K562 (cell line): ENCODE data around the gene CXCL5. TPM values are rescaled to one million over a fixed set of nuclear protein-coding genes. Genes with fewer than 3 reads are reported as not detected.

Source experiments
- BRD4 ChIP-seq: fragments of 200-600 bp; sonication (generic); IDR thresholded peaks from 2 replicates; pipeline ENCODE4 v1.6.1; 2017; ENCODE audit warnings: inconsistent platforms
- NFIC ChIP-seq: fragments of 450-650 bp; IDR thresholded peaks from 2 replicates; pipeline ENCODE4 v1.6.1; 2017; ENCODE audit warnings: mild to moderate bottlenecking, inconsistent platforms
- PRMT5 ChIP-seq: sonication (generic); formaldehyde crosslinking; IDR thresholded peaks from 2 replicates; pipeline ENCODE4 v1.5.0; 2020; ENCODE audit warnings: missing genetic modification reagents
- TRIM28 ChIP-seq: fragments of 450-650 bp; IDR thresholded peaks from 2 replicates; pipeline ENCODE4 v1.6.1; 2017
- ZBTB17 ChIP-seq: fragments of 450-650 bp; formaldehyde crosslinking; IDR thresholded peaks from 2 replicates; pipeline ENCODE4 v1.4.0; 2020; ENCODE audit warnings: mild to moderate bottlenecking
- ZNF140 ChIP-seq: fragments of 250-450 bp; sonication (Bioruptor Pico); IDR thresholded peaks from 2 replicates; pipeline ENCODE4 v1.8.0; 2021; ENCODE audit warnings: moderate library complexity, mild to moderate bottlenecking, inconsistent platforms
- ZNF668 ChIP-seq: fragments of 250-450 bp; sonication (Bioruptor Pico); IDR thresholded peaks from 2 replicates; pipeline ENCODE4 v1.8.0; 2022; ENCODE audit warnings: mild to moderate bottlenecking, inconsistent platforms
- ZNF785 ChIP-seq: fragments of 250-450 bp; sonication (Bioruptor Pico); IDR thresholded peaks from 2 replicates; pipeline ENCODE4 v1.4.0; 2020; ENCODE audit warnings: mild to moderate bottlenecking
- polyA plus RNA-seq, 8 experiments: library from polyadenylated mRNA; depleted of rRNA in 4 of 8; stranded (reverse) in 5 of 8; unstranded in 3 of 8; fragments of >200 nt; fragmentation: Nextera tagmentation in 2 of 8; fragmentation: Illumina TruSeq in 1 of 8; extraction: Ambion mirVana in 2 of 8; extraction: Trizol in 1 of 8; gene quantifications; 2 replicates each; pipeline versions ENCODE4 v1.2.1 to v1.2.3, GENCODE V29; 2011 to 2014; ENCODE audit warnings: inconsistent platforms in 1 of 8, missing spikeins in 1 of 8
- total RNA-seq, 7 experiments: library from RNA; depleted of rRNA in 6 of 7; stranded (reverse); fragments of >200 nt in 6 of 7; fragmentation: Illumina TruSeq in 2 of 7; extraction: Trizol in 2 of 7; gene quantifications; 2 replicates each; pipeline versions ENCODE4 v1.2.1 to v1.2.3, GENCODE V29; 2011 to 2021; ENCODE audit warnings: low replicate concordance in 1 of 7
- TF ChIP-seq, protein P1 (sequence below): fragments of 250-450 bp; sonication (Bioruptor Pico); IDR thresholded peaks from 2 replicates; pipeline ENCODE4 v1.4.0; 2020
- TF ChIP-seq, protein P2 (sequence below): fragments of 250-450 bp; sonication (Bioruptor Pico); IDR thresholded peaks from 2 replicates; pipeline ENCODE4 v1.4.0; 2020; ENCODE audit warnings: mild to moderate bottlenecking, moderate library complexity, borderline replicate concordance
- TF ChIP-seq, protein P3 (sequence below), 2 experiments: fragments of 450-650 bp; IDR thresholded peaks; 2 replicates each; pipeline ENCODE4 v1.6.1; 2016
- TF ChIP-seq, protein P4 (sequence below): fragments of 450-650 bp; IDR thresholded peaks from 2 replicates; pipeline ENCODE4 v1.6.1; 2017; ENCODE audit warnings: mild to moderate bottlenecking, moderate library complexity

The CXCL5 gene
- total and polyA plus RNA-seq, 9 of the 15 experiments (the other 6 are each of a cell fraction or from before 2014, with no cell fraction given), result not detected

DNA sequence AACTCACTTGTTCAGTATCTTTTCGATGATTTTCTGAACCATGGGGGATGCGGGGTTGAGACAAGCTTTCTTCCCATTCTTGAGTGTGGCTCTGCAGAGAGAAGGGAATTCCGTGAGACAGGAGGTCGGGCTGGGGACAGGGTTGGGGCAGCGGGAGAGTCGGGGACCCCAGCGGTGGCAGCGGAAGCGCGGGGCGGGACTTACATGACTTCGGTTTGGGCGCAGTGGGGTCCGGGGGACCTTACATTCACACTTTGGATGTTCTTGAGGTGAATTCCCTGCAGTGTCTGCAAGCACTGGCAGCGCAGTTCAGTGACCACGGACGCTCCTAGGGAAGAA is 39.6 kb upstream of the CXCL5 start (continued):
- TF ChIP-seq, protein P1, sequence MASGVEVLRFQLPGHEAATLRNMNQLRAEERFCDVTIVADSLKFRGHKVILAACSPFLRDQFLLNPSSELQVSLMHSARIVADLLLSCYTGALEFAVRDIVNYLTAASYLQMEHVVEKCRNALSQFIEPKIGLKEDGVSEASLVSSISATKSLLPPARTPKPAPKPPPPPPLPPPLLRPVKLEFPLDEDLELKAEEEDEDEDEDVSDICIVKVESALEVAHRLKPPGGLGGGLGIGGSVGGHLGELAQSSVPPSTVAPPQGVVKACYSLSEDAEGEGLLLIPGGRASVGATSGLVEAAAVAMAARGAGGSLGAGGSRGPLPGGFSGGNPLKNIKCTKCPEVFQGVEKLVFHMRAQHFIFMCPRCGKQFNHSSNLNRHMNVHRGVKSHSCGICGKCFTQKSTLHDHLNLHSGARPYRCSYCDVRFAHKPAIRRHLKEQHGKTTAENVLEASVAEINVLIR (CRISPR knock-in tag), result no peak
- TF ChIP-seq, protein P2, sequence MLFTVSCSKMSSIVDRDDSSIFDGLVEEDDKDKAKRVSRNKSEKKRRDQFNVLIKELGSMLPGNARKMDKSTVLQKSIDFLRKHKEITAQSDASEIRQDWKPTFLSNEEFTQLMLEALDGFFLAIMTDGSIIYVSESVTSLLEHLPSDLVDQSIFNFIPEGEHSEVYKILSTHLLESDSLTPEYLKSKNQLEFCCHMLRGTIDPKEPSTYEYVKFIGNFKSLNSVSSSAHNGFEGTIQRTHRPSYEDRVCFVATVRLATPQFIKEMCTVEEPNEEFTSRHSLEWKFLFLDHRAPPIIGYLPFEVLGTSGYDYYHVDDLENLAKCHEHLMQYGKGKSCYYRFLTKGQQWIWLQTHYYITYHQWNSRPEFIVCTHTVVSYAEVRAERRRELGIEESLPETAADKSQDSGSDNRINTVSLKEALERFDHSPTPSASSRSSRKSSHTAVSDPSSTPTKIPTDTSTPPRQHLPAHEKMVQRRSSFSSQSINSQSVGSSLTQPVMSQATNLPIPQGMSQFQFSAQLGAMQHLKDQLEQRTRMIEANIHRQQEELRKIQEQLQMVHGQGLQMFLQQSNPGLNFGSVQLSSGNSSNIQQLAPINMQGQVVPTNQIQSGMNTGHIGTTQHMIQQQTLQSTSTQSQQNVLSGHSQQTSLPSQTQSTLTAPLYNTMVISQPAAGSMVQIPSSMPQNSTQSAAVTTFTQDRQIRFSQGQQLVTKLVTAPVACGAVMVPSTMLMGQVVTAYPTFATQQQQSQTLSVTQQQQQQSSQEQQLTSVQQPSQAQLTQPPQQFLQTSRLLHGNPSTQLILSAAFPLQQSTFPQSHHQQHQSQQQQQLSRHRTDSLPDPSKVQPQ (CRISPR knock-in tag), result no peak
- peak; percentile 48; the same call in 1 of the 2 replicates for TF ChIP-seq BRD4
- no peak for TF ChIP-seq NFIC
- TF ChIP-seq, protein P3, sequence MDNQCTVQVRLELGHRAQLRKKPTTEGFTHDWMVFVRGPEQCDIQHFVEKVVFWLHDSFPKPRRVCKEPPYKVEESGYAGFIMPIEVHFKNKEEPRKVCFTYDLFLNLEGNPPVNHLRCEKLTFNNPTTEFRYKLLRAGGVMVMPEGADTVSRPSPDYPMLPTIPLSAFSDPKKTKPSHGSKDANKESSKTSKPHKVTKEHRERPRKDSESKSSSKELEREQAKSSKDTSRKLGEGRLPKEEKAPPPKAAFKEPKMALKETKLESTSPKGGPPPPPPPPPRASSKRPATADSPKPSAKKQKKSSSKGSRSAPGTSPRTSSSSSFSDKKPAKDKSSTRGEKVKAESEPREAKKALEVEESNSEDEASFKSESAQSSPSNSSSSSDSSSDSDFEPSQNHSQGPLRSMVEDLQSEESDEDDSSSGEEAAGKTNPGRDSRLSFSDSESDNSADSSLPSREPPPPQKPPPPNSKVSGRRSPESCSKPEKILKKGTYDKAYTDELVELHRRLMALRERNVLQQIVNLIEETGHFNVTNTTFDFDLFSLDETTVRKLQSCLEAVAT (IDR thresholded peaks at IDR 0.05), result peak in 1 of 2 experiments; percentile 26; a peak in 1 of 4 replicates
- TF ChIP-seq PRMT5 (CRISPR knock-in tag), result no peak
- TF ChIP-seq, protein P4, sequence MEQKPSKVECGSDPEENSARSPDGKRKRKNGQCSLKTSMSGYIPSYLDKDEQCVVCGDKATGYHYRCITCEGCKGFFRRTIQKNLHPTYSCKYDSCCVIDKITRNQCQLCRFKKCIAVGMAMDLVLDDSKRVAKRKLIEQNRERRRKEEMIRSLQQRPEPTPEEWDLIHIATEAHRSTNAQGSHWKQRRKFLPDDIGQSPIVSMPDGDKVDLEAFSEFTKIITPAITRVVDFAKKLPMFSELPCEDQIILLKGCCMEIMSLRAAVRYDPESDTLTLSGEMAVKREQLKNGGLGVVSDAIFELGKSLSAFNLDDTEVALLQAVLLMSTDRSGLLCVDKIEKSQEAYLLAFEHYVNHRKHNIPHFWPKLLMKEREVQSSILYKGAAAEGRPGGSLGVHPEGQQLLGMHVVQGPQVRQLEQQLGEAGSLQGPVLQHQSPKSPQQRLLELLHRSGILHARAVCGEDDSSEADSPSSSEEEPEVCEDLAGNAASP, result no peak
- TF ChIP-seq ZNF140 (CRISPR knock-in tag), result no peak
- TF ChIP-seq ZNF668 (CRISPR knock-in tag), result no peak
- no peak for TF ChIP-seq TRIM28
- TF ChIP-seq ZBTB17 (CRISPR knock-in tag), result no peak
- TF ChIP-seq ZNF785 (CRISPR knock-in tag), result no peak
